GM12878 (cell line): ENCODE results near the gene CSAG2.
"Not testable (repeated sequence)": the region's sequence is repeated elsewhere in the genome, so short reads cannot be mapped to it uniquely, and the experiment has no call there.

ENCODE experiments used
- CTCF ChIP-seq, 3 experiments: IDR thresholded peaks in 2 of 3; conservative IDR thresholded peaks in 1 of 3; 2 replicates each; pipeline ENCODE4 v1.5.1; 2011; ENCODE audit warnings: low read depth in 3 of 3, low read length in 3 of 3, mild to moderate bottlenecking in 3 of 3, control low read depth in 2 of 3, moderate library complexity in 2 of 3, inconsistent platforms in 1 of 3, mixed read lengths in 1 of 3; ENCODE audit not compliant: control insufficient read depth in 2 of 3, insufficient read depth in 1 of 3; ENCODE audit errors: extremely low read depth in 1 of 3
- ESRRA ChIP-seq: IDR thresholded peaks from 2 replicates; pipeline ENCODE4 v1.6.1; 2012; ENCODE audit warnings: mild to moderate bottlenecking, low read length, improper control_type of control experiment
- IRF4 ChIP-seq: IDR thresholded peaks from 2 replicates; pipeline ENCODE4 v1.6.1; 2011; ENCODE audit warnings: low read depth, low read length
- NFYB ChIP-seq: IDR thresholded peaks from 2 replicates; pipeline ENCODE4 v1.6.1; 2011; ENCODE audit warnings: low read depth, mild to moderate bottlenecking, low read length, improper control_type of control experiment, moderate library complexity; ENCODE audit not compliant: insufficient read depth
- NR2C2 ChIP-seq: IDR thresholded peaks from 2 replicates; pipeline ENCODE4 v1.6.1; 2011; ENCODE audit warnings: borderline replicate concordance, low read depth; ENCODE audit not compliant: control insufficient read depth, insufficient read length
- POLR2A ChIP-seq: IDR thresholded peaks from 2 replicates; pipeline ENCODE4 v1.6.1; 2011; ENCODE audit warnings: low read depth, mild to moderate bottlenecking, low read length
- SIN3A ChIP-seq: IDR thresholded peaks from 2 replicates; pipeline ENCODE4 v1.6.1; 2012; ENCODE audit warnings: low read depth, low read length, improper control_type of control experiment

DNA sequence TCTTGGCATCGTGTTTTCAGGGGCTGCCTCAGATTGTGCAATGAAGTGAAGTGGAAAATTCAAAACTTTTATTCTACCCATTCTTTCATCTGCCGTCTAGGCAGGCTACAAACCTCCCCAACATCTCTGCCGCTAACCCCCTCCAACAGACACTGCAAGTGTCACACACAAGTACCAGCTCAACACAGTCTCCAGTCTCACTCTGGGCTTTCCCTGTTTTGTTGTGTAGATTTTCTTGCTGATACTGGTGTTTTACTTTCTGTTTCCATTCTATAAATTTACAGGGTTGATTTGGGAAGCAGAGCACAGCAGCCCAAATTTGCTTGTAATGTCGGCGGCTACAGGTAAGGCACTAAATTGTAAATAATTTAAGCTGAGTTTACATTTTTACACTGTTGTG, 45.8 kb upstream of the CSAG2 start:
- TF ChIP-seq NFYB; IRF4; ESRRA; NR2C2; CTCF (IDR thresholded peaks at IDR 0.05 in 2 of 3, conservative IDR thresholded peaks at IDR 0.05 in 1 of 3; ENCODE audit: control insufficient read depth in 2 of 3, extremely low read depth in 1 of 3, insufficient read depth in 1 of 3, low read depth in 3 of 3, low read length in 3 of 3); SIN3A; POLR2A: not testable (repeated sequence)
